ENCODE measurements around the gene DGKG.

DGKG gene

DNA sequence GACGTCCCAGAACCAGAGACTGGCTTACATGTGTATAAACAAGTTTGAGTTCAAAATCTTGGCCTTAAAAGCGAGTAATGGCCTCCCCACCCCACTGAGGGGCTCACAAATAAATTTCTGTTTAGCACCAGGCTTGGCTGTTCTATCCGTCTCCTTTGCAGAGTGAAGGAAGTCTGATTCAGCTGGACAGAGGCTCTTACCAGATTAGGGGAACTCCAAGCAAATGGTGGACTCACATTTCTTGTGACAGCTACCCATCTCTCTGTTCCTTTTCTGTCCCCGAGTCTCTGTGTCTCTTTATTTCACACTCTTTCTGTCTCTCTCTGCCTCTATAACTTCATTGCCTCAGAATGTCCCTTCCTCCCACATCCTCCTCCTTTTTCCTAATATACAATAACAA is 62.7 kb downstream of the DGKG start:
- Histone ChIP-seq H3K4me1 (ENCODE audit: insufficient read depth, low read length) (no peaks in the 10 kb centered on the region), H3K9me3 (ENCODE audit: low read length) (no peaks in the 10 kb centered on the region), H2AFZ (ENCODE audit: low read depth, low read length) (no peak overlapping the region), H3K36me3 (ENCODE audit: insufficient read depth, low read length) (no peaks in the 10 kb centered on the region), H3K4me3 (ENCODE audit: low read length) (no peak overlapping the region), H3K27me3 (ENCODE audit: insufficient read depth, low read length) (peaks cover 6% of the 10 kb centered on the region)

DNA sequence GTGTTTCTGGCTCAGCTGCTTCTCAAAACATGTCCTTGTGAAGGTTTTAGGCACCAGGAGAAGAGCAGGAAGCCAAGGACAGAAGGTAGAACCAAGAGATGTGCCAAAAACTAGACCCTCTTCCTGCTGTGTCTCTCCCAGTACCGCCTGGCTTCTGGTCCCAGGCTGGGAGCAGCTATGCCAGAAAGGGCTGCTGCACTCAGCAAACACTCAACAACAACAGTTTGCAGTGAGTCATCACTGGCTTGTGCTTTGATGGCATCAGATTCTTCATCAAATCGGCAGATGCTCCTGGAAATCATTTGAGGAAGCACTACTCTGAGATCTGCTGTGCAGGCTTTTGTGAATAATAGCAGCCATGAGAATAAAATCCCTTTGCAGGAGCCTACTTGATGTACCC is 63.2 kb downstream of the DGKG start:
- Histone ChIP-seq H3K4me1 (ENCODE audit: insufficient read depth, low read length) (no peaks in the 10 kb centered on the region), H3K4me3 (ENCODE audit: low read length) (no peak overlapping the region), H3K27me3 (ENCODE audit: insufficient read depth, low read length) (peaks cover 6% of the 10 kb centered on the region), H2AFZ (ENCODE audit: low read depth, low read length) (no peak overlapping the region), H3K36me3 (ENCODE audit: insufficient read depth, low read length) (no peaks in the 10 kb centered on the region), H3K9me3 (ENCODE audit: low read length) (no peaks in the 10 kb centered on the region)

DNA sequence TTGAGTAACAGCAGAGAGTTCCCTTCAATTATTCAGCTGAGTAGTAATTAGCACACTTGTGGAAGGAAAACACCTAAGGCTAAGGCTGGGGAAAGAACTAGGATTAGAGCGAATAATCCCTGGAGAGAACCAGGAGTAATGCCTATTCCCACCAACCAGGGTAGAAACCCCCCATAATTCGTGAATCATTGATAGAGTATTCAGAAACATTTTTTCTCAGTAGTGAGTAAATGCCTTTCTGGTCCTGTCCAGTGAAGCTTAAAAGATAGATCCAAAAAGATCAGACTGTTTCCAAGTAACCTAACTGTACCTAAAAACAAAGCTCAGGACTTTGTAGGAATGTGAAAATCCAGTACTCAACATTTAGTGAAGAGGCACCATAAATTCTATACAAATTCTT is 71.2 kb downstream of the DGKG start:
- no peaks in the 10 kb centered on the region for H3K36me3 ChIP-seq (ENCODE audit: insufficient read depth, low read length)
- H3K9me3 ChIP-seq (ENCODE audit: low read length): no peaks in the 10 kb centered on the region
- H3K4me3 ChIP-seq (ENCODE audit: low read length): no peak overlapping the region
- H2AFZ ChIP-seq (ENCODE audit: low read depth, low read length): no peak overlapping the region
- H3K27me3 ChIP-seq (ENCODE audit: insufficient read depth, low read length): no peaks in the 10 kb centered on the region
- H3K4me1 ChIP-seq (ENCODE audit: insufficient read depth, low read length): no peaks in the 10 kb centered on the region

- no peaks in the 10 kb centered on the region for H3K36me3 ChIP-seq (ENCODE audit: insufficient read depth, low read length)
- H3K9me3 ChIP-seq (ENCODE audit: low read length): no peaks in the 10 kb centered on the region
- no peaks in the 10 kb centered on the region for H3K27me3 ChIP-seq (ENCODE audit: insufficient read depth, low read length)
- H3K4me3 ChIP-seq (ENCODE audit: low read length): no peak overlapping the region
- H2AFZ ChIP-seq (ENCODE audit: low read depth, low read length): no peak overlapping the region
- H3K4me1 ChIP-seq (ENCODE audit: insufficient read depth, low read length): no peaks in the 10 kb centered on the region
Measured at GRCh38 chr3:186287711-186288110, 74.3 kb downstream of the DGKG start.

DNA sequence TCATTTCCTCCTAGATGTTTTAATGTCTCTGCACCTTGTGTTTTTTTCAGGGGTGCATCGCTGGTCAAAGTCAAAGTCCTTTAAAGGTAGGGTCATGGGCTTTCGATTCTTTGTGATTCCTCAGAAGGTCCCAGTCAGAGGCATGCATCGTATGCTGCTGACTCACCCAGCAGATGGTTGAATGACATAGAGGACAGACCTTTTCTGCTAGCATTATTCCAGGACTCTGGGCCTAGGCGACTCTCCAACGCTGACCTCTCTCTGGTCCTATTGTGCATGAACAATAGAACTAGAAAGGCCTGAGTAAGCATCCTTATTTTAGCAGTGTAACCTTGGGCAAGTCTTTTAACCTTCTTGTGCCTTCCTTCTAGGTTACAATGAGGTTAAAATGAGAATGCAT is 75.9 kb downstream of the DGKG start:
- Histone ChIP-seq H3K9me3 (ENCODE audit: low read length) (no peaks in the 10 kb centered on the region), H3K4me1 (ENCODE audit: insufficient read depth, low read length) (no peaks in the 10 kb centered on the region), H3K27me3 (ENCODE audit: insufficient read depth, low read length) (no peaks in the 10 kb centered on the region), H3K4me3 (ENCODE audit: low read length) (no peak overlapping the region), H2AFZ (ENCODE audit: low read depth, low read length) (no peak overlapping the region), H3K36me3 (ENCODE audit: insufficient read depth, low read length) (no peaks in the 10 kb centered on the region)

- H3K4me3 ChIP-seq (ENCODE audit: low read length): no peak overlapping the region
- no peak overlapping the region for H2AFZ ChIP-seq (ENCODE audit: low read depth, low read length)
- no peaks in the 10 kb centered on the region for H3K9me3 ChIP-seq (ENCODE audit: low read length)
- no peaks in the 10 kb centered on the region for H3K27me3 ChIP-seq (ENCODE audit: insufficient read depth, low read length)
- H3K36me3 ChIP-seq (ENCODE audit: insufficient read depth, low read length): no peaks in the 10 kb centered on the region
- H3K4me1 ChIP-seq (ENCODE audit: insufficient read depth, low read length): no peaks in the 10 kb centered on the region
Measured at GRCh38 chr3:186284661-186285060, 77.4 kb downstream of the DGKG start.

GRCh38 chr3:186284349-186284652 is 77.7 kb downstream of the DGKG start:
- Histone ChIP-seq H3K4me1 (ENCODE audit: insufficient read depth, low read length) (no peaks in the 10 kb centered on the region), H3K4me3 (ENCODE audit: low read length) (no peak overlapping the region), H3K36me3 (ENCODE audit: insufficient read depth, low read length) (no peaks in the 10 kb centered on the region), H3K27me3 (ENCODE audit: insufficient read depth, low read length) (no peaks in the 10 kb centered on the region), H3K9me3 (ENCODE audit: low read length) (no peaks in the 10 kb centered on the region), H2AFZ (ENCODE audit: low read depth, low read length) (no peak overlapping the region)

GRCh38 chr3:186283651-186284348 is 78.2 kb downstream of the DGKG start:
- H3K4me1 ChIP-seq (ENCODE audit: insufficient read depth, low read length): no peaks in the 10 kb centered on the region
- H3K4me3 ChIP-seq (ENCODE audit: low read length): no peak overlapping the region
- no peaks in the 10 kb centered on the region for H3K36me3 ChIP-seq (ENCODE audit: insufficient read depth, low read length)
- H3K27me3 ChIP-seq (ENCODE audit: insufficient read depth, low read length): no peaks in the 10 kb centered on the region
- H2AFZ ChIP-seq (ENCODE audit: low read depth, low read length): no peak overlapping the region
- H3K9me3 ChIP-seq (ENCODE audit: low read length): no peaks in the 10 kb centered on the region

GRCh38 chr3:186283096-186283495 is 78.9 kb downstream of the DGKG start:
- no peak overlapping the region for H2AFZ ChIP-seq (ENCODE audit: low read depth, low read length)
- H3K36me3 ChIP-seq (ENCODE audit: insufficient read depth, low read length): no peaks in the 10 kb centered on the region
- no peaks in the 10 kb centered on the region for H3K4me1 ChIP-seq (ENCODE audit: insufficient read depth, low read length)
- no peaks in the 10 kb centered on the region for H3K9me3 ChIP-seq (ENCODE audit: low read length)
- no peaks in the 10 kb centered on the region for H3K27me3 ChIP-seq (ENCODE audit: insufficient read depth, low read length)
- no peak overlapping the region for H3K4me3 ChIP-seq (ENCODE audit: low read length)

DNA sequence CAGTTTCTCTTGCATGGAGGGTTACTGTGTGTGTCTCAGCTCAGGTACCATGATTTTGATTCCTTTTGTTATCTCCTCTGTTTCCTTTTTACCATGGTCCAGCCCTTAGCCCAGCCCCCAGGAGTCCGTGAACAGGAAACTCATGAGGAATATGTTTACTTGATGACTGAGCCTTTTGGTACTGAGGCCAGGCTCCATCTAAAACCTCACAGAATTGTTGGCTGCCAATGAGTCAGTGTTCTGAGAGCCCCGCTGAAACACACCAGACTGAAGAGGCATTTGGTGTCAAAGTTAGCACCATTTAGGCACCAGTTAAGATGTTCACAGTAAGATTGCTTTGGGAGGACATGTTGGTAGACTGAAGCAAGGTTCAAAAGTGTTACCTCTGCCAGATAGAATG is 80.9 kb downstream of the DGKG start:
- Histone ChIP-seq H3K36me3 (ENCODE audit: insufficient read depth, low read length) (no peaks in the 10 kb centered on the region), H2AFZ (ENCODE audit: low read depth, low read length) (no peak overlapping the region)

DNA sequence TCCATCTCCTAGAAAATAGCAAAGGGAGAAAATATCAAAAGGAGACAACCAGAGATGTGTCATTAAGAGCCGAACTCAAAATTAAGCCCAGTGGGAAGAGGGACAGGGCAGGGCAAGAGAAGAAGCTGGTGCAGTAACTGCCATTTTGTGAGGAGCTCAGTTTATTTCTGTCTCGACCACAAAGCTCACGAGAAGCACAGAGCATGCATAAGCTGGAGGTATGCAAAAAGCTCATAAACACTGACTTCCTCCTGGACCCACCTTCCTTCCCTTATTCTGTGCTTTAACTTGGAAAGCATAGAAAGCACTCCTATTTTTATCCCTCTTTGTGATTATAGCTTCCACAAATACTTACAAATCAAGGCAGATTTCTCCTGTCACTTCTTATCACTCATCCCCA is 81.3 kb downstream of the DGKG start:
- no peak overlapping the region for H3K4me3 ChIP-seq (ENCODE audit: low read length)
- H3K36me3 ChIP-seq (ENCODE audit: insufficient read depth, low read length): no peaks in the 10 kb centered on the region
- no peaks in the 10 kb centered on the region for H3K9me3 ChIP-seq (ENCODE audit: low read length)
- no peaks in the 10 kb centered on the region for H3K4me1 ChIP-seq (ENCODE audit: insufficient read depth, low read length)
- no peak overlapping the region for H2AFZ ChIP-seq (ENCODE audit: low read depth, low read length)
- no peaks in the 10 kb centered on the region for H3K27me3 ChIP-seq (ENCODE audit: insufficient read depth, low read length)

More for the DNA sequence above, 80.9 kb downstream of the DGKG start:
- Histone ChIP-seq H3K4me3 (ENCODE audit: low read length) (no peak overlapping the region), H3K27me3 (ENCODE audit: insufficient read depth, low read length) (no peaks in the 10 kb centered on the region), H3K4me1 (ENCODE audit: insufficient read depth, low read length) (no peaks in the 10 kb centered on the region), H3K9me3 (ENCODE audit: low read length) (no peaks in the 10 kb centered on the region)

DNA sequence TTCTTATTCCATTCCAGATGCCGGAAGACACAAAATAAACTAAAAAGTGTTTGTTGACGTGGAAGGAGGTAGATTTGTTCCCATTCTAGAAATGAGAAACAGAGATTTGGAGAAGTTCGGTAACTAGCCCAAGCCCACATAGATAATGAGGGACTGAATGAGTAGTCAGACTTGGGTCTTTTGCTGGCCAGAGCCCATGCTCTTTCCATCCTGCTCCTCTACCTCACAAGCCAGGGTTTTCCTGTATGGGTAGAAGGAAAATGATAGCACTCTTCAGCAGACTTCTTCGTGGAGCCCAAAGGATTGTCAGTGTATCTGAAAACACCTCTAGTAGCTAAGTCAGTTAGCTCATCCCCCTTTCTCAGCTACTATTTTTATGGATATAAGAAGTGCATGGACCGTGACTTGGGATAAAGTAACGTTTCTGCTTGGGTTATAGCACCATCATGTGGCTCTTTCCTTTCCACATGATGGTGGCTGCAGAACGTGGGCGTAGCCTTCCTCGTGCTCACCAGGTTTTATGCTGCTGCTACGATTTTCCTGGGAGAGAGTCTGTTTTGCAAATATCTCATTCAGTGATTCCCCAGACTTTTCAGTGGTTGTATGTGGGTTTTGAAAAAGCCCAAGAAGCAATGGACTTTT is 84.6 kb downstream of the DGKG start:
- no peak overlapping the region for H2AFZ ChIP-seq (ENCODE audit: low read depth, low read length)
- H3K4me1 ChIP-seq (ENCODE audit: insufficient read depth, low read length): no peaks in the 10 kb centered on the region
- no peaks in the 10 kb centered on the region for H3K9me3 ChIP-seq (ENCODE audit: low read length)
- H3K36me3 ChIP-seq (ENCODE audit: insufficient read depth, low read length): no peaks in the 10 kb centered on the region
- no peaks in the 10 kb centered on the region for H3K27me3 ChIP-seq (ENCODE audit: insufficient read depth, low read length)
- H3K4me3 ChIP-seq (ENCODE audit: low read length): no peak overlapping the region

DNA sequence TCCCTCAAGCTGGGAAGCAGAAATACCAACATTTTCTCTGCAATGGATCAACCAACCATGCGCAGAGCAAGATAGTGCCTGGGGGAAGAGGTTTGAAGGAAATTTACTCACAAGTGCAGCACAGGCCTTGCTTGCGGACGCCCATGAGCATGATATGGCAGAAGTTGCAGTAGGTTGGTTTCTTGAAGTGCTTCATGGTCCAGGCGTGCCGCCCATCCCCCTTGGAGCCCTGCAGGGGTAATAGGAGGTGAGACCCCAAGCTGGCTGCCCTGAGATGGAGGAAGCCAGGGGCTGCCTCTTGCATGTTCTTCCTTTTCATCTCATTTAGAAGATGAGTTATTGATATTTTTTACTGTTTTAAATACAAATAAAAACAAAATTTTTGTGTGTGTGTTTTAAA is 86.6 kb downstream of the DGKG start:
- Histone ChIP-seq H3K4me1 (ENCODE audit: insufficient read depth, low read length) (no peaks in the 10 kb centered on the region), H2AFZ (ENCODE audit: low read depth, low read length) (no peak overlapping the region), H3K9me3 (ENCODE audit: low read length) (no peaks in the 10 kb centered on the region), H3K36me3 (ENCODE audit: insufficient read depth, low read length) (no peaks in the 10 kb centered on the region), H3K27me3 (ENCODE audit: insufficient read depth, low read length) (no peaks in the 10 kb centered on the region), H3K4me3 (ENCODE audit: low read length) (no peak overlapping the region)

DNA sequence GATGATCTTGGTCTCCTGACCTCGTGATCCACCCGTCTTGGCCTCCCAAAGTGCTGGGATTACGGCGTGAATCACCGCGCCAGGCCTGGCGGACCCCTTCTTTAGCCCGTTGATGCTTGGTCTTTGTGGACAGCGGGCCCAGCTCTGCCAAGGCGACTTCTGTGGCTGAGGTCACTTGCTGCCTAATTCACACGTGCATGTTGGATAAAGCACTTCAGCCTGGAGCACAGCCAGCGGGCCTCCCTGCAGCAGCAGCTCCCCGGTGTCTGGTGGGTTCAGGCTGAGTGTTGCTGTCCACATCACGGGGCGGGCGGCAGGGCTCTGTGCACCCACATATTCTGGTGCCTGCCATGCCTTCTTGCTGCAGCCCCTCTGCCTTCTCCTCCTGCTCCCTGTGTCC is 88.4 kb downstream of the DGKG start:
- Histone ChIP-seq H3K27me3 (ENCODE audit: insufficient read depth, low read length) (no peaks in the 10 kb centered on the region), H2AFZ (ENCODE audit: low read depth, low read length) (no peak overlapping the region), H3K4me3 (ENCODE audit: low read length) (no peak overlapping the region), H3K9me3 (ENCODE audit: low read length) (no peaks in the 10 kb centered on the region), H3K36me3 (ENCODE audit: insufficient read depth, low read length) (no peaks in the 10 kb centered on the region), H3K4me1 (ENCODE audit: insufficient read depth, low read length) (no peaks in the 10 kb centered on the region)

Data from neuron (in vitro differentiated cells).